Neural cell (in vitro differentiated cells): ENCODE results near the gene TGDS.

Experiments
- CTCF ChIP-seq: fragments of 450-650 bp; IDR thresholded peaks from 2 replicates; pipeline ENCODE4 v1.5.1; 2014; ENCODE audit warnings: antibody characterized with exemption, mild to moderate bottlenecking, moderate library complexity; ENCODE audit not compliant: poor library complexity, severe bottlenecking
- EP300 ChIP-seq: fragments of 450-650 bp; conservative IDR thresholded peaks from 2 replicates; pipeline ENCODE4 v1.6.1; 2014; ENCODE audit warnings: antibody characterized with exemption, mild to moderate bottlenecking, moderate library complexity; ENCODE audit not compliant: poor library complexity, severe bottlenecking
- EZH2 ChIP-seq: fragments of 200-600, 300-800 bp; shearing (Covaris generic), sonication (generic); IDR thresholded peaks from 2 replicates; pipeline ENCODE4 v1.6.1; 2014; ENCODE audit warnings: antibody characterized with exemption, low read length, borderline replicate concordance, mild to moderate bottlenecking; ENCODE audit not compliant: insufficient read depth, poor library complexity, severe bottlenecking
- POLR2AphosphoS5 ChIP-seq: IDR thresholded peaks from 2 replicates; pipeline ENCODE4 v1.6.1; 2012
- RAD21 ChIP-seq: fragments of 450-650 bp; conservative IDR thresholded peaks from 2 replicates; pipeline ENCODE4 v1.6.1; 2014; ENCODE audit warnings: antibody characterized with exemption, mild to moderate bottlenecking, moderate library complexity
- SMC3 ChIP-seq: fragments of 450-650 bp; conservative IDR thresholded peaks from 2 replicates; pipeline ENCODE4 v1.6.1; 2014; ENCODE audit warnings: antibody characterized with exemption, mild to moderate bottlenecking, moderate library complexity; ENCODE audit not compliant: poor library complexity
- TF ChIP-seq, protein P1 (sequence below): IDR thresholded peaks from 2 replicates; pipeline ENCODE4 v1.6.1; 2012; ENCODE audit warnings: borderline replicate concordance

DNA sequence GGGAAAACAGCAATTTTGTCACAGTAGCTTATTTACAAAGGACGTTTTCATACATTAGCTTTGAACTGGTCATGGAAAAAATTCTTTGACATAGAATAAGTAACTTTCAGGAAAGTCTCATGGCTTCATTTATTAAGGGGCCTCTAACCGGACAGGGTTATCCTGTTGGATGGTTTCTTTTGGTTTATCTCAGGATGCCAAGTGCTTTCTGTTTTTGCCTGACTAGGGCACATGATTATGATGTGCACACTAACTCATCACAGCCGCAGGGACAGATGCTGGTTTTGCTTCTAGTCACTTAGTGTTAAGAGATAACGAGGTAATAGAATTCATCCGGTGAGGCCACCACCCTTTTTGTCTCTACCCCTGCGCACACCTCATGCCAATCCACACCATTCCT, 53.0 kb downstream of the TGDS start:
- TF ChIP-seq CTCF (no peak), EZH2 (no peak), POLR2AphosphoS5 (no peak), RAD21 (no peak), SMC3 (no peak), EP300 (no peak)
- TF ChIP-seq, protein P1, sequence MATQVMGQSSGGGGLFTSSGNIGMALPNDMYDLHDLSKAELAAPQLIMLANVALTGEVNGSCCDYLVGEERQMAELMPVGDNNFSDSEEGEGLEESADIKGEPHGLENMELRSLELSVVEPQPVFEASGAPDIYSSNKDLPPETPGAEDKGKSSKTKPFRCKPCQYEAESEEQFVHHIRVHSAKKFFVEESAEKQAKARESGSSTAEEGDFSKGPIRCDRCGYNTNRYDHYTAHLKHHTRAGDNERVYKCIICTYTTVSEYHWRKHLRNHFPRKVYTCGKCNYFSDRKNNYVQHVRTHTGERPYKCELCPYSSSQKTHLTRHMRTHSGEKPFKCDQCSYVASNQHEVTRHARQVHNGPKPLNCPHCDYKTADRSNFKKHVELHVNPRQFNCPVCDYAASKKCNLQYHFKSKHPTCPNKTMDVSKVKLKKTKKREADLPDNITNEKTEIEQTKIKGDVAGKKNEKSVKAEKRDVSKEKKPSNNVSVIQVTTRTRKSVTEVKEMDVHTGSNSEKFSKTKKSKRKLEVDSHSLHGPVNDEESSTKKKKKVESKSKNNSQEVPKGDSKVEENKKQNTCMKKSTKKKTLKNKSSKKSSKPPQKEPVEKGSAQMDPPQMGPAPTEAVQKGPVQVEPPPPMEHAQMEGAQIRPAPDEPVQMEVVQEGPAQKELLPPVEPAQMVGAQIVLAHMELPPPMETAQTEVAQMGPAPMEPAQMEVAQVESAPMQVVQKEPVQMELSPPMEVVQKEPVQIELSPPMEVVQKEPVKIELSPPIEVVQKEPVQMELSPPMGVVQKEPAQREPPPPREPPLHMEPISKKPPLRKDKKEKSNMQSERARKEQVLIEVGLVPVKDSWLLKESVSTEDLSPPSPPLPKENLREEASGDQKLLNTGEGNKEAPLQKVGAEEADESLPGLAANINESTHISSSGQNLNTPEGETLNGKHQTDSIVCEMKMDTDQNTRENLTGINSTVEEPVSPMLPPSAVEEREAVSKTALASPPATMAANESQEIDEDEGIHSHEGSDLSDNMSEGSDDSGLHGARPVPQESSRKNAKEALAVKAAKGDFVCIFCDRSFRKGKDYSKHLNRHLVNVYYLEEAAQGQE: no peak
